Activated CD4-positive, alpha-beta T cell treated with anti-CD3 and anti-CD28 coated beads, Interleukin-2, amount 50 U/mL, for 48 hours (primary cell): ENCODE results near the gene NLRP9.

Experiments used
- DNase-seq, 2 experiments: peaks; one replicate each; pipeline ENCODE4 v3.0.0-alpha.2; 2020

The NLRP9 gene

DNA sequence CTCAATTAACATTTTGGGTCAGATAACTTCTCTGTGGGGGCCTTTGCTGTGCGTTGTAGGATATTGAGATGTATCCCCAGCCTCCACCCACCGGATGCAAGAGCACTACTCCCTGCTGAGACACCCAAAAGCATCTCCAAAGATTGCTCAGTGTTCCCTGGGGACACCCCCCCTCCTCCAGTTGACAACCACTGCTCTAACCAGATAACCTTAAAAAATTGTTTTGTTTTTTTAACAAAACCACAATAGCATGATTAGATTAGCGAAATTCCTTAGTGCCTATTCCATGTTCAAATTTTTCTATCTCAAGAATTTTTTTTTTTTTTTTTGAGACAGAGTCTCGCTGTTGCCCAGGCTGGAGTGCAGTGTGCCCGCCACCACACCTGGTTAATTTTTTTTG, 65.8 kb downstream of the NLRP9 start:
- DNase-seq: no peak

DNA sequence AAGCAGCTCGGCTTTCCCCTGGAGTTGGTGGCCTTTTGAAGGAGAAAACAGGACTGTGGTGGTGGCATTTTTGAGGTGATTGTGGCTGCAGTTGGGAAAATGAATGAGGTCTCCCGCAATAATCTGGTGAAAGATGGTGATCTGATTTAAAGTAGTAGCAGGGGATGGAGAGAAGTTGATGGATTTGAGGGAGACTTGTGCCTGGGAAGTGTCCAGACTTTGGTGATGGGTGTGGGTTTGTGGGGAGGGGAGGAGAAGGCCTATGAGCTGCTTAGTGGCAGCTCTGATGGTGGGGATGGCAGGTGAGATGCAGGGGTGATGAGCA, 67.2 kb downstream of the NLRP9 start:
- no peak for DNase-seq

DNA sequence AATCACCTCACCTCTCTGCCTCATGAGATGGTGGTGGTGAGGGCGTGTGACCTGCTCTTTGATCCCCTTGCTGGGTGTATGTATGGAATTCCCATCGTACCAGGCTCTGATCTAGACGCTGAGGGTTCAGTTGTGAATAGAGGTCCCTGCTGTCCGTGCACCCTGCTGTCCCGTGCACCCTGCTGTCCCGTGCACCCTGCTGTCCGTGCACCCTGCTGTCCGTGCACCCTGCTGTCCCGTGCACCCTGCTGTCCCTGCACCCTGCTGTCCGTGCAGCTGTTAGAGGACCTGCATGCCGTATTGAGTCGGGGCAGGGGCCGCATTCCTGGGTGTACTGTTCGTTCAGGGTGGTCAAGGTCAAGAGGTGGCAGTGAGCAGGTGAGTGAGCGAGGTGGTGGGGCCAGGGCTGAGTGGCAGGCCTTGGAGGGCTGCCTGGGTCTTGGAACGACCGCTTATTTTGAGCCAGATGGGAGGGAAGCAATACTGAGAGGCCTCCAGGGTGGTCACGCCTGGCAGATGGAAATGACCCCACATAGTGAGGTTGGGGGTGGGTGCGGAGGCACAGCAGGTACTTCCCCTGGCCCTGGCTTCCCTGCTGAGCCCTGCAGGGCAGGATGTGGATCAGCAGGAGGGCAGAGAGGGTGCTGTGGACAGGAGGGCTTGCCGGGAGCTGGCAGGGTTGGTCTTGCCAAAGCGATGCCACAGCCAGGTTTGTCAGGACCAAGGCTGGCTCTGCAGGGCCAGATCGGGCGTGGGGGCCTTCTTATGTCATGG, 67.7 kb downstream of the NLRP9 start:
- no peak for DNase-seq

DNA sequence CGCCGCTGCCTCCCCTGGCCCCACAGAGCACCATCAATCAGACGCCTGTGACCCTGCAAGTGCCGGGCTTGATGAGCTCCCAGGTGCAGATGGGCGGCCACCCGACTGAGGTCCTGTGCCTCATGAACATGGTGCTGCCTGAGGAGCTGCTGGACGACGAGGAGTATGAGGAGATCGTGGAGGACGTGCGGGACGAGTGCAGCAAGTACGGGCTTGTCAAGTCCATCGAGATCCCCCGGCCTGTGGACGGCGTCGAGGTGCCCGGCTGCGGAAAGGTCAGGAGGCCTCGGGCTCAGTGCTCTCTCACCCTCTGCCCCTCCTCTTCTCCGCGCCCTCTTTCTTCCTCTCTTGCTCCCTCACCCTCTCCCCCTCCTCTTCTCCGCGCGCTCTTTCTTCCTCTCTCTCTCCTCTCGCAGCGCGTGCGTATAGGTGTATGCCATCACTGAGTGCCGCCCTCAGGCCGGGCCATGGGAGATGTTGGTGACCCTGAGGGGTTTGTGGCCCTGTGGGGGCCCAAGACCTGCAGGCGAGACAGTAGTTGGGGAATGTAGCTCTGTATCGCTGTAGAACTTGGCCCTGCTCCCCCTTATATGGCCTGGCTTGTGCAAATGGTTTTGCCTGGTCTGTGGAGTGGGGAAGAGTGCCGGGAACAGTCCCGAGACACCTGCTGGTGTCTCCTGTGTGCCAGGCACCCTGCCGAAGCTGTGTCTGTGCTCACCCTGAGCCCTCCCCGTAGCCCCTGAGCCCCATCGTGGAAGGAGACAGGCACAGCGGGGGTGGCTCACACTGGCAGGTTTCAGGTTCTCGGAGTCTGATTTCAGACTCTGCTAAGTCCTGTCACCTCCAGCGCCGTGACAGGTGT, 68.6 kb downstream of the NLRP9 start:
- DNase-seq: no peak

DNA sequence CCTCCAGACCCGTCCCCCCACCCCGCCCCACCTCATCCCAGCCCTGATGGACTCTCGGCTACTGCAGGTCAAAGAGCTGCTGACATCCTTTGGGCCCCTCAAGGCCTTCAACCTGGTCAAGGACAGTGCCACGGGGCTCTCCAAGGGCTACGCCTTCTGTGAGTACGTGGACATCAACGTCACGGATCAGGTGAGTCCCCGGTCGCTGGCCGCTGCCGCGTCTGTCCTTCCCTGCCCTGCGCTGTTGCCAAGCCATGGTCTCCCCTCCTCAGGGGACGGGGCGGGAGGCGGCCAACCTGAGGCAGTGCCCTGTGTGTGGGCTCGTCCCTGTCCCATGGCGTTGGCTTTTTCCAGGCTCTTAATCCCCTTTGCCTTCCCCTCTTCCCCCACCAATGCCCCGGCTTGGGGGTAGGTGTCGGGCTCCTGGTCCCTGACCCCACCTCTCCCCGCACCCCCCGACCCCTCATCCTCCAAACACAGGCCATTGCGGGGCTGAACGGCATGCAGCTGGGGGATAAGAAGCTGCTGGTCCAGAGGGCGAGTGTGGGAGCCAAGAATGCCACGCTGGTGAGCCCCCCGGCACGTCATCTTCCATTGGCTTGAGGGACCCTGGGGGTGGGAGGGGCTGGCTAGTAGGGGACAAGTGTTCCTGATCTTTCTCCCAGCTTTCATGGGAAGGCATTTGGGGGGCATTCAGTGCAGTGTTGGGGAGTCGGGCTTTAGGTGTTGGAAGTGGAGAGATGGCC, 69.4 kb downstream of the NLRP9 start:
- DNase-seq: no peak

DNA sequence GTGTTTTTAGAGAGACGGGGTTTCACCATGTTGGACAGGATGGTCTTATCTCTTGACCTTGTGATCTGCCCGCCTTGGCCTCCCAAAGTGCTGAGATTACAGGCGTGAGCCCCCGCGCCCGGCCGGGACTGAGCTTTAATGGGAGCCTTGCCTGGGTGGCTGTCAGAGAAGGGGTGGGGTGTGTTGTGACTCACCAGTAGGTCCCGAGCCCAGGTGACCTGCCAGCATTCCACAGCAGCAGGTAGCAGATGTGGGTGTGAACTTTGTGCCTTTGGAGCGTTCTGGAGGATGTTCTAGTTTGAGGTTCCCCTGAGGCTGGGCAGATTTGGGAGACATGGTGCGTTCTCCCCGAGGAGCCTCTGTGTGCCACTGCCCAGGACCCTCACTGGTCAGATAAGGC, 70.2 kb downstream of the NLRP9 start:
- no peak for DNase-seq

DNA sequence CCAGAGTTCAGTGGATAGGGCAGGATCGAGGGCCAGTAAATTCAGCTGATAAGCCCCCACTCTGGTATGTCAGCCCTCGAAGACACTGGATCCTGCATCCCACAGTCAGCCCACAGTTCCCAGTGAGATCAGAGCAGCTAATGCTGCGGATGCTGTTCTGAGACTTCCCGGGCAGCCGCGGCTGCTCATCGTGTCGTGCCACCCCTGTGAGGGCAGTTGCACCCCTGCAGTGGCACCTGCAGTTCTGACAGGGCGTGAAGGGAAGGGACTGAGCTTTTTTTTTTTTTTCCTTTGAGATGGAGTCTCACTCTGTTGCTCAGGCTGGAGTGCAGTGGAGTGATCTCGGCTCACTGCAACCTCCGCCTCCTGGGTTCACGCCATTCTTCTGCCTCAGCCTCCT, 70.7 kb downstream of the NLRP9 start:
- no peak for DNase-seq

DNA sequence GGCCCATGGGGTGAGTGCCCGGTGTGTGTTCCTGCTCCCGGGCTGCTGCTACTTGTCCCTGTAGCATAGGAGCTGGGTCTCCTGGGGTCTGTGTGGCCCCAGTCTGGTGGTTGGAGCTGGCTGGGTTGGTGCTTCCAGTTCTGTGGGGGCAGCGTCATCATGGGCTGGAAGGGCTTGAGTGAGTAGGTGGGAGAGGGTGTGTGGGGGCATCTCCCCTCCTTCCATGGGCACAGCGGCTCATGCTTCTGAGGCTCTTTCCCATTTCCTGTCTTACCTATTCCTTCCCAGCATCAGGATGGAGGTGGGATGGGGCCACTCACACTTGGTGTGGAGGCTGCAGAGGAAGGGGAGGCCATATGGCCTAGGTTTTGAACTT, 71.2 kb downstream of the NLRP9 start:
- no peak for DNase-seq

DNA sequence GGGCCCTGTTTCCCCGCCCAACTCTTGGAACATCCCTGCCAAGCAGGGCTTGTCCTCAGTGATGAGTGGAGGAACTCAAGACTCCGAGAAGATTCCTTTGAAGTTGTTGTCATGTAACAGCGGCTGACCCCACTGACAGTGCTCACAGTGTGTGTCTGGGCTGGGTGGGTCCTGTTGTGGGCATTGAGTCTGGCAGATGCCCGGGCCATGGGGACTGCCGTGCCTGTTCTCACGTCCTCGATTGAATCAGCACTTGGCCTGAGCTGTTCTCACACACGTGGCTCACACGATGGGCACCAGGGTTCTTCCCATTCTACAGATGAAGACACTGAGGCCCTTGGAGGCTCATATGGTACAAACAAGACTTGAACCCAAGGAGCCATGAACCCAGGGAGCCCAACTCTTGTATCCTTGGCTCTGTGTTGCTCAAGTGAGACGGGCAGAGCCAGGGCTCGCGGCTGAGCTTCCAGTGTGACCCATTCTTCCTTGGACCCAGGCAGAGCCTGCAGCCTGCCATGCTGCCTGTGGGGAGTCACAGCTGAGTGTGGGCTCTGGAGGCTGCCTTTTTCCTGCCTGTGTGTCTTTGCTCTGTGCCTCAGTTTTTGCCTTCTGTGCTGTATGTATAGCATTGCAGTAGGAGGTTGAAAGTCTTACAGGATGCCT, 71.7 kb downstream of the NLRP9 start:
- DNase-seq: no peak

DNA sequence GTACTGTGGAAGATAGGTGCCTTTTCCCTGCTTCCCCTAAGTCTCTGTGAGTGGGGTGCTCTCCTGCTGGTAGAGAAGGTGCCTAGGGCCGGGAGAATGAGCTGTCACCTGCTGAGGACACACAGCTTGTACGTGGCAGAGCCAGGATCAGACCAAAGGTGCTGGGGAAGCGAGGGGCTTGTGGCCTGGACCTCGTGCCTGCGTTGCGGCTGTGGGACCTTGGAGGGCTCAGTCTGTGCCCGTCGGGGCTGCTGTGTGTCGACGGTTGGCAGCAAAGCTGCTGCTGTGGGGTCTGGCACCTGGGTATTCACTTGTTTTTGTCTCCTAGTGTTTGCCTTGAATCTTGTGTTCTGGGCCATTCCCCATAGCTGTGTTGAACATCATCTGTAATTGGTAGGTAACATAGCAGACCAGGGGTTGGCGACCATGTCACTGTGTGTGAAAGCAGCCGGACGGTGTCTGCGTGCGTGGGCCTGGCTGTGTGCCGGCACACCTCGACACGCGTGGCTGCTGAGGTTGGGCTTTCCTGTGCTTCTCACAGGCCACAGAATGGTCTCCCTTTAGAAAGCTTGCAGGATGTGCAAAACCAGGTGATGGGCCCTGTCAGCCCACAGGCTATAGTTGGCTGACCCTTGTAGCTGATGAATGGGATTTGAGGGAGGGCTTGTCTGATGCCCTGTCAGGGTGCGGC, 74.2 kb downstream of the NLRP9 start:
- no peak for DNase-seq

DNA sequence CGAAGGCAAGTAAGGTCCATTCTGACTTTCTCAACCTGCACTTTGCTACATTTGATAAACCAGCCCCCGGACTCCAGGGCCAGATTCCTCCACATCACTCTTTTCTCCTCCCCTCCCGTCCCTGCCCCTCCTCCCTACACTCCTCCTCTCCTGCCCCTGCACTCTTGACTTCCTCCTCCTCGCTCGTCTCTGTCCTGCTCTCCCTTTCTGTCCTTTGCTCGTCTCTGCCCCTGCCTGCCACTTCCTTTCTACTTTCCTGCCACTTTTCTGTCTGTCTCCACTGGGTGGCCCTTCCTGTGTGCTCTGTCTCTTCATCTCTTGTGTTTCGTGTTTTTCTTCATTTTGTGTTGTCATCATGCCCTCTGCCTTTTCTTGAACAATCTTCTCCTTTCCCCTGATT, 76.4 kb downstream of the NLRP9 start:
- DNase-seq: no peak

DNA sequence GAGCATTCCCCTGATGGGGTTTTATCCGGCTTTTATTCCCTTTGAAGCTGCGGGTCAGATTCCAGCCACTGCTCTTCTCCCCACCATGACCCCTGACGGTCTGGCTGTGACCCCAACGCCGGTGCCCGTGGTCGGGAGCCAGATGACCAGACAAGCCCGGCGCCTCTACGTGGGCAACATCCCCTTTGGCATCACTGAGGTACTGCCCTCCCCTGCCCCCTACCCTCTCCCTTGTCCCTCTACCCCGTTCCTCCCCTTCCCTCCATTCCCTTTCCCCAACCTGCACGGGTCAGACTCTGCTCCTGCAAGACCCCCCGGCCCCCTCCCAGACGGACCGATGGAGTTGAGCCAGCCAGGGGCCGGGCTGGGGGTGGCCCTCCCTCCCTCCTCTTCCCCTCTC, 77.2 kb downstream of the NLRP9 start:
- DNase-seq: no peak

DNA sequence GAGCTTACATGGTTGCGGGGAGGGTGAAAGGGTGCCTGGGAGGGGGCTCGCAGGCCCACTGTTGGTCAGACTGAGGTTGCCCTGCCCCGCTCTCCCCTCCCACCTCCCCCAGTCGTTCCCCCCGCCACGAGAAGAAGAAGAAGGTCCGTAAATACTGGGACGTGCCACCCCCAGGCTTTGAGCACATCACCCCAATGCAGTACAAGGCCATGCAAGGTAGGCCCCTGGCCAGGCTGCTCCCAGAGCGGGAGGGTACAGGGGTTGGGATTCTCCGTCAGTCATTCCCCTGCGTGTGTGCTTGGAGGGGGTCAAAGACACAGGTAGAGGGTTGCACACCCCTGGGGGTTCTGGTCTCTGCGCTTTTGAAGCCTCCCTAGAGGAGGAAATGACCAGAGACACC, 77.8 kb downstream of the NLRP9 start:
- no peak for DNase-seq

DNA sequence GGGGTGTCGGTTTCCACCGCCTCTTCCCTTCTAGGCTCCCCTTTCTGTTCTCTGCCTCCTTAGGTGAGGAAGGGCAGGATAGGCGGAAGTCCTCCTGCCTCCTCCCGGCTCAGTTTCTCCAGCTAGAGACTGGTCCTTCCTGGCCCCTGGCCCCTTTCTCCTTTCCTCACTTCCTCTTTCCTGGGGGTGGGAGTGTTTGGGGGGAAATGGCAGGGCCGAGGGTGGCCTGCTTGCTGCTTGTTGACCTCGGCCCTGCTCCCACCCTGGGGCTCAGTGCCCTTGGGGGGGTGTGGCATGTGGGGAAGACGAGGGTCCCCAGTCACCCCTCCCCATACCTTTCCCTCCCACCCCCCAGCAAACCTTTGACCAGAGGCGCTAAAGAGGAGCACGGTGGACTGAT, 78.4 kb downstream of the NLRP9 start:
- DNase-seq: no peak

DNA sequence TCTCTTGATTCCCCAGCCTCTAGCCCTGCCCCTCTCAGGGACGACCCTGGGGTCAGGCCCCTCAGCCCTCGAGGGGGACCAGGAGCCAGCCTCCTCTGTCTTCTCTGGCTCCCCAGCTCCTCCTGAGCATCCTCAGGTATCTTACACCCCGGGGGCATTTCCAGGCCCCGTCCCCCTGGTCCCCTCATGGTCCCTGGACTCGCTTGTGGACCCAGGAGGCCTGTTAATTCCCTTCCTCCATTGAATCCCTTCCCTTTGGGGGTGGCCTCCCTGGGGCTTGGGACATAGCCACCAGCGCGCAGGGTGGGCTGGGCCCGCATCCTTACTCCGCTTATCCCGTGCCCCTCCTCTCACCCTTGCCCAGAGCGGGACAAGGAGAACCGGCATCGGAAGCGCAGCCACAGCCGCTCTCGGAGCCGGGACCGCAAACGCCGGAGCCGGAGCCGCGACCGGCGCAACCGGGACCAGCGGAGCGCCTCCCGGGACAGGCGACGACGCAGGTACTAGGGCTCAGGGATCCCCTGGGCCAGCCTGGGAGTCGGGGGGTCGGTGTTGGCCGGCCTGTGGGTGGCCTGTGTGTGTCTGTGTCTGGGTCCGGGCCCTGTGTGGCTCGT, 79.2 kb downstream of the NLRP9 start:
- no peak for DNase-seq
